ENCODE results near the gene KCNQ5. TPM values are rescaled to one million over a fixed set of nuclear protein-coding genes. Genes with fewer than 3 reads are reported as not detected.

KCNQ5 gene
- total RNA-seq, 4 donors from 2014 or later, result 1.1 to 14.6 (median 9.0) TPM

DNA sequence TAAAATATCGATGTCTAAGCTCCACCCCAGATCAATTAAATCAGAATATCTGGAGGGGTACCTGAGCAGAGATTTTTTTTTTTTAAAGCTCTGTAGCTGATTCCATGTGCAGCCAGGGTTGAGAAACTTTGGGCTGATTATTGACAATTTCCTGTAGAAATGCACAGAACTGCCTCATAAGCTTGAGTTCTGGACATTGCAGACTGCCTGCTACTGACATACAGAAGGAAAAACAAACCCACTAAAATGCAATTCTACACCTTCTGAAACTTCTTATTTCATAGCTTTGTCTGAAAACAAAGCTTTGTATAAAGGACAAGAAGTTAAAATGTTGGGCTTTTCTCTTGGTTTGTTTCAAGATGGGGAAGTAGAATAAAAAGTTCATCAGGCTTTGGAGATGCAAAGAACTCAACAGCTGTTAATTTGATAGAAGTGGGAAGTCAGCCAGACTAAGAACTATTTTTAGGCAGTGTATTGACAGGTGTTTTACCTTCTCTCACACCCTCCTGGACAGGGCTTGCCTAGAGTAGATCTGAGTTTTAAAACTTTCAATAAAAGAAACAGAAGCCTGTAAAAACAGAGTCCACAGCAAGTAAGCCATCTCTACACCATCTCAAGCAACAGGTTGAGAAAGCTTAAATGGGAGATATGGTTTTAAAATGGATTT, 147.7 kb downstream of the KCNQ5 start:
- TF ChIP-seq POLR2A (IDR thresholded peaks at IDR 0.05), result no peak
- TF ChIP-seq, protein P1, sequence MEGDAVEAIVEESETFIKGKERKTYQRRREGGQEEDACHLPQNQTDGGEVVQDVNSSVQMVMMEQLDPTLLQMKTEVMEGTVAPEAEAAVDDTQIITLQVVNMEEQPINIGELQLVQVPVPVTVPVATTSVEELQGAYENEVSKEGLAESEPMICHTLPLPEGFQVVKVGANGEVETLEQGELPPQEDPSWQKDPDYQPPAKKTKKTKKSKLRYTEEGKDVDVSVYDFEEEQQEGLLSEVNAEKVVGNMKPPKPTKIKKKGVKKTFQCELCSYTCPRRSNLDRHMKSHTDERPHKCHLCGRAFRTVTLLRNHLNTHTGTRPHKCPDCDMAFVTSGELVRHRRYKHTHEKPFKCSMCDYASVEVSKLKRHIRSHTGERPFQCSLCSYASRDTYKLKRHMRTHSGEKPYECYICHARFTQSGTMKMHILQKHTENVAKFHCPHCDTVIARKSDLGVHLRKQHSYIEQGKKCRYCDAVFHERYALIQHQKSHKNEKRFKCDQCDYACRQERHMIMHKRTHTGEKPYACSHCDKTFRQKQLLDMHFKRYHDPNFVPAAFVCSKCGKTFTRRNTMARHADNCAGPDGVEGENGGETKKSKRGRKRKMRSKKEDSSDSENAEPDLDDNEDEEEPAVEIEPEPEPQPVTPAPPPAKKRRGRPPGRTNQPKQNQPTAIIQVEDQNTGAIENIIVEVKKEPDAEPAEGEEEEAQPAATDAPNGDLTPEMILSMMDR (IDR thresholded peaks at IDR 0.05), result no peak
- Histone ChIP-seq H3K27me3 (no peaks in the 10 kb centered on the region), H3K36me3 (no peaks in the 10 kb centered on the region), H3K9me3 (no peaks in the 10 kb centered on the region), H3K4me1 (no peaks in the 10 kb centered on the region), H3K4me3 (replicated peaks in 1 of 3) (no peak overlapping the region), H3K27ac (no peak overlapping the region)
- WGBS, 2 donors, result 88 to 94% methylated on average over 1 of the region's 1 CpG
- intact Hi-C loops (cut with DNase I), result no loop called here
- no peak for DNase-seq

DNA sequence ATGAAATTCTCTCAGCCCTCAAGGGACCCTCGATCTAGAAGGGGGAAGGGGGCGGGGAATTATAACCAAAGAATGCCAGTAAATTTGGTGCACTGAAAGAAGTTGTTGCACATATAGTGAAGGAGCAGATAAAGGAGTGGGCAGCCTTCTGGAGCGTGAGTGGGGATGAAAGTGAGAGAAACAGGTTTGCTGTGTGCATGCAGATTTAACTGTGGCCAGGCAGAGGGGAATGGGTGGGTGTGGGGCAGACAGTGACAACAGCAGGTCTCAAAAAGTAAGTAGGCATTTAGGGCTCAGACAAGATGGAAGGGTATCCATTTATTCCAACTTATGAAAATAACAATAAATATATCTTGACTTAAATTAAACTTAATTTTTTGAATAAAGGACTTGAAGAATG, 149.1 kb downstream of the KCNQ5 start:
- no peak for TF ChIP-seq POLR2A (IDR thresholded peaks at IDR 0.05)
- TF ChIP-seq, protein P1 (IDR thresholded peaks at IDR 0.05), result no peak
- WGBS, 2 donors, result 84 to 91% methylated on average over 3 of the region's 3 CpGs
- no peak for DNase-seq
- H3K27ac ChIP-seq, result no peak overlapping the region
- no peaks in the 10 kb centered on the region for H3K9me3 ChIP-seq
- H3K27me3 ChIP-seq, result no peaks in the 10 kb centered on the region
- H3K36me3 ChIP-seq, result no peaks in the 10 kb centered on the region
- intact Hi-C loops (cut with DNase I), result no loop called here
- H3K4me1 ChIP-seq, result no peaks in the 10 kb centered on the region
- no peak overlapping the region for H3K4me3 ChIP-seq (replicated peaks in 1 of 3)

DNA sequence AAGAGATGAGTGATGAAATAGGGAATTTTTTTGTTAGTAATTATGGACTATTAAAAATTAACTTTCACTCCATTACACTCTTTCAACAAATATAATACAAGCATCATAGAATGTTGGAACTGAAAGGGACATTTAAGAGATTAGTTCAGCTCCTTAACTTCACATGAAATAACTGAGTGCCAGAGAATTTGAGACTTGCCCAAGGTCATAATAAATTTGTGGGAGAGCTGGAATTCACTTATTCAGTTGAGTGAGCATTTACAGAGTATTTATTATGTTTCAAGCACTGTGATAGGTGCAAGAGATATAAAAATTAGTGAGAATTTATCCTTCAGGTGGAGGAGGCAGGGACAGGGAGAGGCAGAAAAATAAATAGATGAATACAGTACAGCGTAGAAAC, 154.6 kb downstream of the KCNQ5 start:
- no peak overlapping the region for H3K27ac ChIP-seq
- no peak for DNase-seq
- no peaks in the 10 kb centered on the region for H3K27me3 ChIP-seq
- no peak overlapping the region for H3K4me3 ChIP-seq (replicated peaks in 1 of 3)
- WGBS, 2 donors, result 88 to 94% methylated on average over 1 of the region's 1 CpG
- no peaks in the 10 kb centered on the region for H3K9me3 ChIP-seq
- TF ChIP-seq POLR2A (IDR thresholded peaks at IDR 0.05), result no peak
- TF ChIP-seq, protein P1 (IDR thresholded peaks at IDR 0.05), result no peak
- intact Hi-C loops (cut with DNase I), result no loop called here
- no peaks in the 10 kb centered on the region for H3K4me1 ChIP-seq
- H3K36me3 ChIP-seq, result no peaks in the 10 kb centered on the region

DNA sequence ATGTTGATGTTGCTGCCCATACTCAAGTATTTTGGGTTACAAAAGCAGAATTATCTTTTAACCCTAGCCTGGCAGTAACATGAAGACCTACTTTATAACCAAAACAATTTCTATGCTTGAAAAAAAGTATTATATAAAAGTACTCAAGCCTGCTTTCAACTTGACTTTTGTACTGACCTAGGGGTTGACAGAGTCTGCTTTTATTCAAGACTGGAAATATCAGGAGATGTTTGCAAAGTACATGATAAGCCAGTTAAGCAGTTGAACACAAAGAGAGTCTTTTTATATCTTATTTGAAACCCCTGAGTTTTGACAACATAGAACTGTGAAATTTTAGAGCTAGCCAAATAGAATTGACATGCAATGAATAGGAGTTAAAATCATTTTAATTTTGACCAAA, 159.8 kb downstream of the KCNQ5 start:
- H3K27me3 ChIP-seq, result no peaks in the 10 kb centered on the region
- DNase-seq, result no peak
- peaks cover 0 to 13% of the 10 kb centered on the region in 2 donors for H3K4me1 ChIP-seq
- no peaks in the 10 kb centered on the region for H3K9me3 ChIP-seq
- intact Hi-C loops (cut with DNase I), result no loop called here
- H3K27ac ChIP-seq, result no peak overlapping the region
- H3K4me3 ChIP-seq (replicated peaks in 1 of 3), result no peak overlapping the region
- no peak for TF ChIP-seq POLR2A (IDR thresholded peaks at IDR 0.05)
- TF ChIP-seq, protein P1 (IDR thresholded peaks at IDR 0.05), result no peak
- no peaks in the 10 kb centered on the region for H3K36me3 ChIP-seq

DNA sequence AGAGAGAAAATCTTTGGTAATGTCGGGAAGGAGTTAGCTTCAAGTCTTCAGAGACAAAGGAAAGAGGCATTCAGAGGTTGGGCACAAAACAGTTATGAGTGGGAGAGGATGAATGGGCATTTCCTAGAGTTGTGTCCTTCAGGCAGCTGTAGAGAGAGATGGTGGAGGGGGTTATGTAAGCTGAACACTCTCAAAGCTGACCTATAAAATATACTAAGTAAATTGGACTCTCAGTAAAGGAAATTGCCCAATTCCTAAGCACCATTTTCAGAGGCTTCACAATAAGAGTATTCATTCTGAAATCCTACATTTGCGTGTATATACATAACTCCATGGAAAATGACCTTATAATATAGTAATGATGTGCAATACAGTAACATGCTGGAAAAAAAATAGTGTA, 161.2 kb downstream of the KCNQ5 start:
- DNase-seq, result no peak
- H3K9me3 ChIP-seq, result no peaks in the 10 kb centered on the region
- peaks cover 12 to 18% of the 10 kb centered on the region in 2 donors for H3K4me1 ChIP-seq
- no peaks in the 10 kb centered on the region for H3K27me3 ChIP-seq
- H3K4me3 ChIP-seq (replicated peaks in 1 of 3), result no peak overlapping the region
- no peaks in the 10 kb centered on the region for H3K36me3 ChIP-seq
- intact Hi-C loops (cut with DNase I), result no loop called here
- H3K27ac ChIP-seq, result no peak overlapping the region
- 80% methylated on average over 2 of the region's 2 CpGs for WGBS, 2 donors
- TF ChIP-seq POLR2A (IDR thresholded peaks at IDR 0.05), result no peak
- TF ChIP-seq, protein P1 (IDR thresholded peaks at IDR 0.05), result no peak

Data from thyroid gland (tissue), 4 donors.